HEK293 (cell line): ENCODE results near the gene ANO9.

Experiments
- EGR2 ChIP-seq: fragments of 450-650 bp; formaldehyde crosslinking; IDR thresholded peaks from 2 replicates; pipeline ENCODE4 v1.5.1; 2016; ENCODE audit warnings: low read depth, missing biosample characterization, missing genetic modification characterization
- PRDM1 ChIP-seq: fragments of 450-650 bp; formaldehyde crosslinking; IDR thresholded peaks from 2 replicates; pipeline ENCODE4; 2016; ENCODE audit warnings: missing biosample characterization, missing genetic modification characterization
- SCRT2 ChIP-seq: fragments of 450-650 bp; formaldehyde crosslinking; IDR thresholded peaks from 2 replicates; pipeline ENCODE4 v1.5.1; 2016; ENCODE audit warnings: missing biosample characterization, missing genetic modification characterization
- ZNF114 ChIP-seq: fragments of 450-650 bp; formaldehyde crosslinking; IDR thresholded peaks from 2 replicates; pipeline ENCODE4 v1.5.0; 2017; ENCODE audit warnings: missing biosample characterization, missing genetic modification characterization
- ZNF239 ChIP-seq: fragments of 450-650 bp; formaldehyde crosslinking; IDR thresholded peaks from 2 replicates; pipeline ENCODE4 v1.5.1; 2016; ENCODE audit warnings: missing biosample characterization, missing genetic modification characterization
- ZNF24 ChIP-seq: fragments of 450-650 bp; formaldehyde crosslinking; IDR thresholded peaks from 2 replicates; pipeline ENCODE4 v1.5.1; 2016; ENCODE audit warnings: missing biosample characterization, missing genetic modification characterization
- ZNF423 ChIP-seq: fragments of 450-650 bp; formaldehyde crosslinking; IDR thresholded peaks from 2 replicates; pipeline ENCODE4 v1.5.1; 2016; ENCODE audit warnings: missing biosample characterization, missing genetic modification characterization
- ZNF48 ChIP-seq: fragments of 450-650 bp; formaldehyde crosslinking; IDR thresholded peaks from 2 replicates; pipeline ENCODE4 v1.5.1; 2016; ENCODE audit warnings: missing biosample characterization, missing genetic modification characterization
- TF ChIP-seq, protein P1 (sequence below): fragments of 450-650 bp; formaldehyde crosslinking; IDR thresholded peaks from 2 replicates; pipeline ENCODE4 v1.5.1; 2016; ENCODE audit warnings: missing biosample characterization, missing genetic modification characterization
- TF ChIP-seq, protein P2 (sequence below): fragments of 450-650 bp; formaldehyde crosslinking; IDR thresholded peaks from 2 replicates; pipeline ENCODE4; 2016; ENCODE audit warnings: missing biosample characterization, missing genetic modification characterization
- TF ChIP-seq, protein P3 (sequence below): fragments of 450-650 bp; formaldehyde crosslinking; IDR thresholded peaks from 2 replicates; pipeline ENCODE4 v1.5.1; 2016; ENCODE audit warnings: missing biosample characterization, missing genetic modification characterization
- TF ChIP-seq, protein P4 (sequence below): fragments of 450-650 bp; formaldehyde crosslinking; IDR thresholded peaks from 2 replicates; pipeline ENCODE4 v1.5.0; 2017; ENCODE audit warnings: missing biosample characterization, missing genetic modification characterization, borderline replicate concordance

DNA sequence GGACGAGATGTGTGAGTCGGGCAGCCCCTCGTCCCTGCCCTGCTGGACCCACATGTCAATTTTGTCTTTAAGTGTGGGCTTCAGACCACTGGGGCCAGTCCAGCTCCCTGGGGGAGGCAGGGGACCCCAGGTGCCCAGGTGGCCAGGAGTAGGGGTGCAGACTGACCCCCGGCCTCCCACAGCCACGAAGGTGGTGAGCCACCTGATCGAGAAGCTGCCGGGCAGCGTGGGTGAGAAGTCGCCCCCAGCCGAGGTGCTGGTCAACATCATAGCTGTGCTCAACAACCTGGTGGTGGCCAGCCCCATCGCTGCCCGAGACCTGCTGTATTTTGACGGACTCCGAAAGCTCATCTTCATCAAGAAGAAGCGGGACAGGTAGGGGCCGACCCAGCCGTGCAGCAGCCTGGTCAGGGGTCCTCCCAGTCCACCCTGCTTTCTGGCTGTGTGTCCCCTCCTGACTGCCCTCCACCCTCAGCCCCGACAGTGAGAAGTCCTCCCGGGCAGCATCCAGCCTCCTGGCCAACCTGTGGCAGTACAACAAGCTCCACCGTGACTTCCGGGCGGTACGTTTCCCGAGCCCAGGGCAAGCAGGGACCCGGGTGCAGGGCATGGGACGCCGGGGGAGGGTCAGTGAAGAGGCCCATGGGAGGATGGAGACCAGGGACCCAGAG, 37.9 kb downstream of the ANO9 start:
- TF ChIP-seq EGR2 (tag by site-specific recombination) (no peak), ZNF423 (tag by site-specific recombination) (no peak), PRDM1 (tag by site-specific recombination) (no peak), ZNF114 (tag by site-specific recombination) (no peak), ZNF239 (no peak), SCRT2 (tag by site-specific recombination) (no peak), ZNF48 (tag by site-specific recombination) (no peak), ZNF24 (tag by site-specific recombination) (no peak)
- TF ChIP-seq, protein P1, sequence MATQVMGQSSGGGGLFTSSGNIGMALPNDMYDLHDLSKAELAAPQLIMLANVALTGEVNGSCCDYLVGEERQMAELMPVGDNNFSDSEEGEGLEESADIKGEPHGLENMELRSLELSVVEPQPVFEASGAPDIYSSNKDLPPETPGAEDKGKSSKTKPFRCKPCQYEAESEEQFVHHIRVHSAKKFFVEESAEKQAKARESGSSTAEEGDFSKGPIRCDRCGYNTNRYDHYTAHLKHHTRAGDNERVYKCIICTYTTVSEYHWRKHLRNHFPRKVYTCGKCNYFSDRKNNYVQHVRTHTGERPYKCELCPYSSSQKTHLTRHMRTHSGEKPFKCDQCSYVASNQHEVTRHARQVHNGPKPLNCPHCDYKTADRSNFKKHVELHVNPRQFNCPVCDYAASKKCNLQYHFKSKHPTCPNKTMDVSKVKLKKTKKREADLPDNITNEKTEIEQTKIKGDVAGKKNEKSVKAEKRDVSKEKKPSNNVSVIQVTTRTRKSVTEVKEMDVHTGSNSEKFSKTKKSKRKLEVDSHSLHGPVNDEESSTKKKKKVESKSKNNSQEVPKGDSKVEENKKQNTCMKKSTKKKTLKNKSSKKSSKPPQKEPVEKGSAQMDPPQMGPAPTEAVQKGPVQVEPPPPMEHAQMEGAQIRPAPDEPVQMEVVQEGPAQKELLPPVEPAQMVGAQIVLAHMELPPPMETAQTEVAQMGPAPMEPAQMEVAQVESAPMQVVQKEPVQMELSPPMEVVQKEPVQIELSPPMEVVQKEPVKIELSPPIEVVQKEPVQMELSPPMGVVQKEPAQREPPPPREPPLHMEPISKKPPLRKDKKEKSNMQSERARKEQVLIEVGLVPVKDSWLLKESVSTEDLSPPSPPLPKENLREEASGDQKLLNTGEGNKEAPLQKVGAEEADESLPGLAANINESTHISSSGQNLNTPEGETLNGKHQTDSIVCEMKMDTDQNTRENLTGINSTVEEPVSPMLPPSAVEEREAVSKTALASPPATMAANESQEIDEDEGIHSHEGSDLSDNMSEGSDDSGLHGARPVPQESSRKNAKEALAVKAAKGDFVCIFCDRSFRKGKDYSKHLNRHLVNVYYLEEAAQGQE (tag by site-specific recombination): no peak
- TF ChIP-seq, protein P2, sequence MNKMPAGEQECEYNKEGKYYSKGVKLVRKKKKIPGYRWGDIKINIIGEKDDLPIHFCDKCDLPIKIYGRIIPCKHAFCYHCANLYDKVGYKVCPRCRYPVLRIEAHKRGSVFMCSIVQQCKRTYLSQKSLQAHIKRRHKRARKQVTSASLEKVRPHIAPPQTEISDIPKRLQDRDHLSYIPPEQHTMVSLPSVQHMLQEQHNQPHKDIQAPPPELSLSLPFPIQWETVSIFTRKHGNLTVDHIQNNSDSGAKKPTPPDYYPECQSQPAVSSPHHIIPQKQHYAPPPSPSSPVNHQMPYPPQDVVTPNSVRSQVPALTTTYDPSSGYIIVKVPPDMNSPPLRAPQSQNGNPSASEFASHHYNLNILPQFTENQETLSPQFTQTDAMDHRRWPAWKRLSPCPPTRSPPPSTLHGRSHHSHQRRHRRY (tag by site-specific recombination): no peak
- TF ChIP-seq, protein P3, sequence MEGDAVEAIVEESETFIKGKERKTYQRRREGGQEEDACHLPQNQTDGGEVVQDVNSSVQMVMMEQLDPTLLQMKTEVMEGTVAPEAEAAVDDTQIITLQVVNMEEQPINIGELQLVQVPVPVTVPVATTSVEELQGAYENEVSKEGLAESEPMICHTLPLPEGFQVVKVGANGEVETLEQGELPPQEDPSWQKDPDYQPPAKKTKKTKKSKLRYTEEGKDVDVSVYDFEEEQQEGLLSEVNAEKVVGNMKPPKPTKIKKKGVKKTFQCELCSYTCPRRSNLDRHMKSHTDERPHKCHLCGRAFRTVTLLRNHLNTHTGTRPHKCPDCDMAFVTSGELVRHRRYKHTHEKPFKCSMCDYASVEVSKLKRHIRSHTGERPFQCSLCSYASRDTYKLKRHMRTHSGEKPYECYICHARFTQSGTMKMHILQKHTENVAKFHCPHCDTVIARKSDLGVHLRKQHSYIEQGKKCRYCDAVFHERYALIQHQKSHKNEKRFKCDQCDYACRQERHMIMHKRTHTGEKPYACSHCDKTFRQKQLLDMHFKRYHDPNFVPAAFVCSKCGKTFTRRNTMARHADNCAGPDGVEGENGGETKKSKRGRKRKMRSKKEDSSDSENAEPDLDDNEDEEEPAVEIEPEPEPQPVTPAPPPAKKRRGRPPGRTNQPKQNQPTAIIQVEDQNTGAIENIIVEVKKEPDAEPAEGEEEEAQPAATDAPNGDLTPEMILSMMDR (tag by site-specific recombination): no peak
- TF ChIP-seq, protein P4, sequence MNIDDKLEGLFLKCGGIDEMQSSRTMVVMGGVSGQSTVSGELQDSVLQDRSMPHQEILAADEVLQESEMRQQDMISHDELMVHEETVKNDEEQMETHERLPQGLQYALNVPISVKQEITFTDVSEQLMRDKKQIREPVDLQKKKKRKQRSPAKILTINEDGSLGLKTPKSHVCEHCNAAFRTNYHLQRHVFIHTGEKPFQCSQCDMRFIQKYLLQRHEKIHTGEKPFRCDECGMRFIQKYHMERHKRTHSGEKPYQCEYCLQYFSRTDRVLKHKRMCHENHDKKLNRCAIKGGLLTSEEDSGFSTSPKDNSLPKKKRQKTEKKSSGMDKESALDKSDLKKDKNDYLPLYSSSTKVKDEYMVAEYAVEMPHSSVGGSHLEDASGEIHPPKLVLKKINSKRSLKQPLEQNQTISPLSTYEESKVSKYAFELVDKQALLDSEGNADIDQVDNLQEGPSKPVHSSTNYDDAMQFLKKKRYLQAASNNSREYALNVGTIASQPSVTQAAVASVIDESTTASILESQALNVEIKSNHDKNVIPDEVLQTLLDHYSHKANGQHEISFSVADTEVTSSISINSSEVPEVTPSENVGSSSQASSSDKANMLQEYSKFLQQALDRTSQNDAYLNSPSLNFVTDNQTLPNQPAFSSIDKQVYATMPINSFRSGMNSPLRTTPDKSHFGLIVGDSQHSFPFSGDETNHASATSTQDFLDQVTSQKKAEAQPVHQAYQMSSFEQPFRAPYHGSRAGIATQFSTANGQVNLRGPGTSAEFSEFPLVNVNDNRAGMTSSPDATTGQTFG (tag by site-specific recombination): no peak
